Measurements from ENCODE around the gene CCM2.

Gene CCM2

DNA sequence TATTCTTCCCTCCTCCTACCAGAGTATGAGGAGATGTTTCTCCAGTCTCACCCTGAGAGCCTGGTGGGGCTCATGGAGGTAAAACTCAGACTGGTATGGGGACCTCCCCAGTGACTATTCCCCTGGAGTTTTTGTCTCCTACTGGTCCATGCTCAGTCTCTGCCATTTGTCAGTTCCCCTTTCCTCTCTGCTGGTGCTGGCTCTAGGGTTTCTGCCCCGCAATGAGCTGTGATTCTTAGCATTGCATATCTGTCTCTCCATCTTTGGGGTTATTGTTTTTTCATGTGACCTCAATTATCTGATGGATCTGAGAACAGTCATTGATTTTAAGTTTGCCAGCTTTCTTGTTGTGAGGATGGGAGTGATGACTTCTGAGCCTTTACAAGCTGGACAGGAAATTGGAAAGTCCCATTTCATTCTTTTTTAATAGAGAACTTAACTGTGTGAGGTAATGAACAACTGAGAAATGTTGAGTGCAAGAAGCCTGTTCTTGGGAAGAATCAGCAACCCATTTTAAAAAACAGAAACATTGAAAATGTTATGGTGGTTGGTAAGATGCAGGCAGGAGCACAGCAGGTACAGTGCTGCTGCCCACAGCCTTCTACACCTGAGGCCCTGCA, 61.9 kb downstream of the CCM2 start:
- Mint-ChIP-seq H3K27ac (peak overlapping the region; percentile 76), H3K9me3 (no peaks in the 10 kb centered on the region), H3K4me1 (ENCODE audit: low read depth) (peaks cover 38% of the 10 kb centered on the region), H3K36me3 (ENCODE audit: low read depth) (peaks cover 46% of the 10 kb centered on the region), H3K4me3 (no peak overlapping the region), H3K27me3 (ENCODE audit: low read depth) (no peaks in the 10 kb centered on the region)

DNA sequence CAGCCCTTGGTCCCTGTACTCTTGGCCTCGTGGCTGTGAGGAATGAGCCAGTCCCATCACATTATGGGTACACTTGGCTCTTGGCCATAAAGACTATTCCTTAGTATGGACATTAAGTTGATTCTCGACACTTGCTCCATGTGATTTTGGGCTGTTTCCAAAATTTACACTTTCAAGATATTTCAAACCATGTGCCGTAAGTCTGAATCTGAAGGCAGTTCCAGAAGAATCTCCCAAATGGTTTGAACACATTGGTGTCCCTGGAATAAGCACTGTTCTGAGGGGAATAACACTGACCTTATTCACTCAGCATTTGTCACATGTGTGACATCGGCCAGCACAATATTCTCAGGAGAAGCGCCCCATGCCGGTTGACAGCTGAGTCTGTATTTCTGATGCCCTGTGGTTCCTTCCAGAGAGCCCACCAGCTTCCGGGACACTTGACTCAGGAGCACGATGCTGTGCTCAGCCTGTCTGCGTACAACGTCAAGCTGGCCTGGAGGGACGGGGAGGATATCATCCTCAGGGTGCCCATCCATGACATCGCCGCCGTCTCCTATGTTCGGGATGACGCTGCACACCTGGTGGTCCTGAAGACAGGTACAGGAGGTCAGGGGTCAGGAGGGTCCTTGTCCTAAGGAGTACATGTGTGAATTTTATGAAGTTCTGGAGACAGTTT, 64.2 kb downstream of the CCM2 start:
- Mint-ChIP-seq H3K4me1 (ENCODE audit: low read depth) (peaks cover 30% of the 10 kb centered on the region), H3K27ac (no peak overlapping the region), H3K27me3 (ENCODE audit: low read depth) (no peaks in the 10 kb centered on the region), H3K9me3 (no peaks in the 10 kb centered on the region), H3K36me3 (ENCODE audit: low read depth) (peaks cover 40% of the 10 kb centered on the region), H3K4me3 (no peak overlapping the region)

DNA sequence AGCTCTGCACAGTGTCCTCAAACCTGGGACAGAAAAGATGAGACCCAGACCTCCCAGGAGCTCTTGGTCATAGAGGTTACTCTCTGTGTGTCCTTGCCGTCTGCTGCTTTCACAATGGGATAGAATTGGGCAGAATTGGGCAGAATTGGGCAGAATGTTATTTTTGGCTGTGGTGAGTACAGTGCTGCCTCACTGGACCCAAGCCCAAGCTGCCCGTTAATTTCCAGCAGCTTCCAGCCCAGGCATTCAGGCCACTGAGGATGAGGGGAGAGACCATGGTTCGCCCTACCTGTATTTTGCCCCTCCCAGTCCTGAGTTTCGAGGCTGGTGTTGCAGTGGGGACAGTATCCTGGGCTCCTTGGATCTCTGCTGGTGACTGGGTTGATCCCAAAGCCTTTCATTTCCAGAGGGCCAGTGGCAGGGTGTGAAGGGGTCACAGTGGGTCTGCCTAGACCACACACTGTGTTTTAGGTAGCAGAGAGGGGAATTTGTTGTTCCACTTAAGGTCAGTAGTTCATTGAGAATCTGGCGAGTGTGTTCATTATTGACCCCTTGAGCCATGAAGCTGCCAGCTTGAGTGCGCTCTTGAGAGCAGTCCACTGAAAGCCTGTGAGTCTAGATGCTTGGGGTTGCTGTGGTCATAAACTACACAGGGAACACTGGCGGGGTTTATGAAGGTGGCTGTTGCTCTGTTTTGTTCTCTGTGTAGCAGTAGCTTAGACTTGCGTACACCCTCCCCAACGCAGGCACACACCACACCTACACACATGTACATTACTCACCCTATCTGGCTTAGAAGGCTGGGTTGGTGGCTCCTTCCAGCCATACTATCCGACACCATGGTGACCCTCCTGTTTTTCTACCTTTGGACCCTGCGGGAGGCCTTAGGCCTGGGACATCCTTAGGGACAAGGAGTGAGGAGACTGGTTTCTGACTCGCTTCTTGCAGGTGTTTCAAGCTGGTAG, 65.3 kb downstream of the CCM2 start:
- Mint-ChIP-seq H3K36me3 (ENCODE audit: low read depth) (peaks cover 42% of the 10 kb centered on the region), H3K27ac (no peak overlapping the region), H3K9me3 (no peaks in the 10 kb centered on the region), H3K4me1 (ENCODE audit: low read depth) (peaks cover 28% of the 10 kb centered on the region), H3K27me3 (ENCODE audit: low read depth) (no peaks in the 10 kb centered on the region), H3K4me3 (no peak overlapping the region)

DNA sequence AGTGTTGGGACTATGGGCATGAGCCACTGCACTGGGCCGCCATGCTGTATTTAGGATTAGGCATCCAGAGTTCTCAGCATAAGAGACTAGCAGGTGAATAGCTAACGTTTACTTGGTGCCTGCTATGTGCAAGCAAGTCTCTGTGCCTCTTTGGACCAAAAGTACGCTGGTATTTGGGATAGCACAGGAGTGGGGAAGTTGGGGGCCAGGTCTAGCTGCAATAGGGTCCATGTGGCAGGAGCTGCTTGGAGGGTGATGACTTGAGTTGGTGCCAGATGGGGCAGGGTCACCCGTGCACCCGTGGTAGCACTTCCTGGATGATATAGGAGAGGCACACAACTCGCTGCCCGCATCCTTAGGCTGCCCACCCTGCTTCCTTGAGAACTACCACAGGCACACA, 66.4 kb downstream of the CCM2 start:
- Mint-ChIP-seq H3K9me3 (no peaks in the 10 kb centered on the region), H3K36me3 (ENCODE audit: low read depth) (peaks cover 36% of the 10 kb centered on the region), H3K4me1 (ENCODE audit: low read depth) (peaks cover 19% of the 10 kb centered on the region), H3K27me3 (ENCODE audit: low read depth) (no peaks in the 10 kb centered on the region), H3K4me3 (no peak overlapping the region), H3K27ac (no peak overlapping the region)

DNA sequence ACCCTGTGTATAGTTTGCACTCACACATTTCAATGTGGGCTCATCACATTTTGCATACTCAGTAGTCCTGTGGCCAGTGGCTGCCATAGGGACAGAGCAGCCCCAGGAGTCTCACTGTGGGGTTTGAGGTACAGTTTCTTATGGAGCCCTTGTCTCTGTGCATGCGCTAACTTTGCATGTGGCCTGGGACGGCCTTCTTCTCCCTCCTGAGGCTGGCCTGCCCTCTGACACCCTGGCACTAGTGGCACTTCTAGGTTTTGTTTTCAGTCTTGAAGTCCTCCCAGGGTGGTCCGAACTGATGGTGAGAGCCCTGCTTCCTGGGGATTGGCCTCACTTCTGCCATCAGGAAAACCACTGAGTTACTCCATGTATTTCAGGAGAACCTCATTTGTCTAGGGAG, 67.6 kb downstream of the CCM2 start:
- Mint-ChIP-seq H3K4me1 (ENCODE audit: low read depth) (peaks cover 16% of the 10 kb centered on the region), H3K27me3 (ENCODE audit: low read depth) (no peaks in the 10 kb centered on the region), H3K9me3 (no peaks in the 10 kb centered on the region), H3K27ac (no peak overlapping the region), H3K4me3 (no peak overlapping the region), H3K36me3 (ENCODE audit: low read depth) (peaks cover 40% of the 10 kb centered on the region)

DNA sequence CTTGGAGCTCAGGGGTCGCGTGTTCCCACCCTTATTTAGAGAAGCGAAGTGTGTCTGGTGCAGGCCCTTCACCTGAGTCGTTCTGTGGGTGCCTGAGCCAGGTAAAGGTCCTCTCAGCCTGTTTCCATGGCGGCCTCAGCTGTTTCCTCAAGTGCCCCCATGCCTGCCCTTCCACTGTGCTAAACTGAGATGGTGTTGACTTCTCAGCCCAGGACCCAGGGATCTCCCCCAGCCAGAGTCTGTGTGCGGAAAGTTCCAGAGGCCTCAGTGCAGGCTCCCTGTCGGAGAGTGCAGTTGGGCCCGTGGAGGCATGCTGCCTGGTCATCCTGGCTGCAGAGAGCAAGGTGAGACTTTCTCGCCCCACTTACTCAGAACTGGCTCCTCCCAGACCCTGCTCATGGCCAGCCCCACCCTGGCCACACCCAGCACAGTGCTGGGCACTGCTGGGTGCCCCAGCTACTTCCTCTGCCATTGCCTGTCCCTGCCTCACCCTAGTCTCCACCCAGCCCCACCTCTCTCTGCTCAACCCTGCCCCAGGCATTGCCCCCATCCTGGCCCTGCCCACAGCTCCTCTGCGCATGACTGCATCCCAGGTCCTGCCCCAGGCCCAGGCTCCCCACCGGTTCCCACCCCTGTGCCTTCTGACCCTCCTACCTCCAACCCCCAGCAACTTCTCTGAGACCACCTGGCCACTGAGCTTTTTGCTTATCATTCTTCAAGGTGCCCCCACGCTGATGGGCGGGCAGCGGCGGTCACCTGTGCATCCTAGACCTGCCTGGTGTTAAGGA, 68.4 kb downstream of the CCM2 start:
- Mint-ChIP-seq H3K9me3 (no peaks in the 10 kb centered on the region), H3K36me3 (ENCODE audit: low read depth) (peaks cover 46% of the 10 kb centered on the region), H3K27me3 (ENCODE audit: low read depth) (no peaks in the 10 kb centered on the region), H3K4me1 (ENCODE audit: low read depth) (peaks cover 16% of the 10 kb centered on the region), H3K27ac (peak overlapping the region; percentile 45), H3K4me3 (no peak overlapping the region)

DNA sequence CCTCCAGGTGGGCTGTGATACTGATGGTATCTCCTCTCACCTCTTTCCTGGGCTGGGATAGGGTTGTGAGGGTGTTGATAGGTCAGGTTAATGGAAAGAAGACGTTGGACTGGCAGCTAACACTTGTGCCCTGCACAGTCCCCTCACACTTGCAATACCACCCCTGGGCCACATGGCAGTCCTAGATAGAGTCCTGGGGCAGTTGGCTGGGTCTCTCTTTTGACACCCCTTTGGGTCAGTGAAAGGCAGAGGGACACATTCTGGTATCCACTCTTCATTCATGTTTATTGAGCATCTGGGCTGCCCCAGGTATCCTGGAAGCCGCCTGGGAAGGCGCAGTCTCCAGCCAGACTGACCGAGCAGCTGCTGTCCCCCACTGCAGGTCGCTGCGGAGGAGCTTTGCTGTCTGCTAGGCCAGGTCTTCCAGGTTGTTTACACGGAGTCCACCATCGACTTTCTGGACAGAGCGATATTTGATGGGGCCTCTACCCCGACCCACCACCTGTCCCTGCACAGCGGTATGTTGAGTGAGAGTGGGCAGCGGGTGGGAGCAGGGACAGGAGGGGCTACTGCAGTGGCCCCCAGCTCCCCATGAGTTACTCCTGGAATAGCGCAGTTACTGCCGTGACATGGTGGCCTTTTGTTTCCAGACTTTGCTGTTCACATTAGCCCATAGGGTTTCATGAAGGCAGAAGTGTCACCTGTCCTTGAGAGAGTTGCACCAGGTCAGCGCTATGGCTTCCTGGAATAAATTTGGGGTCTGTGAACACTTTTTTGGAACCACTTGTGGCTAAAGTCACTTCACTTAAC, 69.6 kb downstream of the CCM2 start:
- Mint-ChIP-seq H3K27me3 (ENCODE audit: low read depth) (no peaks in the 10 kb centered on the region), H3K9me3 (no peaks in the 10 kb centered on the region), H3K27ac (no peak overlapping the region), H3K4me1 (ENCODE audit: low read depth) (peaks cover 16% of the 10 kb centered on the region), H3K4me3 (no peak overlapping the region), H3K36me3 (ENCODE audit: low read depth) (peaks cover 46% of the 10 kb centered on the region)

DNA sequence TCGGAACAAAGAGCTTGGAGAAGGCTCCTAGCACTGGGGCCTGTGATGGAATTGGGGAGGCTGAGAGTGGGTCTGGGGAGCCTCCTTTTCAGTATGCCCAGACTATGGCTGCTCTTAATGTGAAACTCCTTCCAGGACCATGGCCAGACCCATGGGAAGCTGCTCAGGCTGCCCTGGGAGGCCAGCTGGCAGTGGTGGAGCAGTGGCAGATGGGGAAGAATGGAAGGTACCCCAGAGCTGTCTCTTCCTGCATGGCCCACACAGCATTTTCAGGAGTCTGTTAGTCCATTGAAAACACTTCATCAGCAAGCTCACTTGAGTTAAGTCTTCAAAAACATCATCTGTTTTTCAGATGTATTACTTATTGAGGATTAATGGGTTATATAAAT, 70.2 kb downstream of the CCM2 start:
- H3K27me3 Mint-ChIP-seq (ENCODE audit: low read depth) = no peaks in the 10 kb centered on the region
- H3K4me1 Mint-ChIP-seq (ENCODE audit: low read depth) = peaks cover 16% of the 10 kb centered on the region
- peaks cover 46% of the 10 kb centered on the region for H3K36me3 Mint-ChIP-seq (ENCODE audit: low read depth)

DNA sequence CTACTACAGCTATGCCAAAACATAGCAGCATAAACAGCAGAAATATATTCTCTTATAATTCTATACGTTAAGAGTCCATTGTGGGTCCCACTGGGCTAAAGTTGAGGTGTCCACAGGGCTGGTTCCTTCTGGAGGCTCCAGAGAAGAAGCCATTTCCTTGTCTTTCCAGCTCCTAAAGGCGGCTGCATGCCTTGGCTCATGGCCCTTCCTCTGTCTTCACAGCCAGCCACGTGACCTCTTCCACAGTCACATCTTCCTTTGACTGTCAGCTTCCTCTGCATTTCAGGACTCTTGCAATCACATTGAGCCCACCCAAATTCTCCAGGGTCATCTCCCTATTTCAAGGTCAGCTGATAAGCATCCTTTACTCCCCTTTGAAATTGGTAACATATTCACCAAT, 71.5 kb downstream of the CCM2 start:
- Mint-ChIP-seq H3K4me1 (ENCODE audit: low read depth) (peaks cover 10% of the 10 kb centered on the region), H3K36me3 (ENCODE audit: low read depth) (peaks cover 44% of the 10 kb centered on the region)

More for the DNA sequence above, 70.2 kb downstream of the CCM2 start:
- Mint-ChIP-seq H3K9me3 (no peaks in the 10 kb centered on the region), H3K4me3 (no peak overlapping the region), H3K27ac (no peak overlapping the region)

DNA sequence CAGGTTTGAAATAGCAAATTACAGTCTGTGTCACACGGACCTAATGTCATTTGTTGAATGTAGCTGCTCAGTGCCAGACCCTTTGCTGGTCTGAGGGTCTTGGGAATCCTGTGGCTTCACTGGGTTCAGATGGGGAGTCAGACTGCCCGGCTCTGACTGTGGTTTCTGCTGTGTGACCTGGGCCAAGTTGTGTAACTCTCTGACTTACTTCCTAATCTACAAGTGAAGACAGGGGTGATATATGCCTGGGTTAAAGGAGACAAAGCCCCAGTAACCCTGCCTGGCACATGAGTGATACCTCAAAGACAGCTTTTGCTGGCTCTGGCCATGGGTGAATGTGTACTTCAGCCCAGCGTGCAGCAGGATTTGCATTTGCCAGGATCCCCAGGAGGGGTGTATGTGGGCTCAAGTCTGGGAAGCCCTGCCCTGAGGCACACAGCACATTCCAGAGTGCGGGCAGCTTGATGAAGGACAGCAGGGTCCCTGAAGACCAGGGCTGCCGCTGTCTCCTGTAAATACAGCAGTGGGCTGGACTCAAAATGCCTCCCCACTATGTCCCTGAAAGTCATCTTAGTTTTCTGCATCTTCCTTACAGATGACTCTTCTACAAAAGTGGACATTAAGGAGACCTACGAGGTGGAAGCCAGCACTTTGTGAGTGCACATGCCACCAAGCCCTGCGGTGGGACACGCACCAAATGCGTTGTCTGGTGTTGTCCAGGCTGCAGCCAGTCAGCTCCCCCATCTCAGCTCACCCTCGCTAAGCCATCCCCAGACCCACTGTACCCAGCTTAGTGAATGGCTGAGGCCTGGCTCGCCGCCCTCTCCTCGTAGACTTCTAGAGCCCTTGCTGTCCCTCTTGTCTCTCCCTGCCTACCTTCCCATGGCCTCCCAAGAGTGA, 72.4 kb downstream of the CCM2 start:
- Mint-ChIP-seq H3K27ac (no peak overlapping the region), H3K36me3 (ENCODE audit: low read depth) (peaks cover 47% of the 10 kb centered on the region), H3K4me1 (ENCODE audit: low read depth) (peaks cover 11% of the 10 kb centered on the region), H3K9me3 (no peaks in the 10 kb centered on the region), H3K27me3 (ENCODE audit: low read depth) (no peaks in the 10 kb centered on the region), H3K4me3 (no peak overlapping the region)

More for the DNA sequence above, 71.5 kb downstream of the CCM2 start:
- Mint-ChIP-seq H3K4me3 (no peak overlapping the region), H3K27me3 (ENCODE audit: low read depth) (no peaks in the 10 kb centered on the region), H3K27ac (no peak overlapping the region), H3K9me3 (no peaks in the 10 kb centered on the region)

DNA sequence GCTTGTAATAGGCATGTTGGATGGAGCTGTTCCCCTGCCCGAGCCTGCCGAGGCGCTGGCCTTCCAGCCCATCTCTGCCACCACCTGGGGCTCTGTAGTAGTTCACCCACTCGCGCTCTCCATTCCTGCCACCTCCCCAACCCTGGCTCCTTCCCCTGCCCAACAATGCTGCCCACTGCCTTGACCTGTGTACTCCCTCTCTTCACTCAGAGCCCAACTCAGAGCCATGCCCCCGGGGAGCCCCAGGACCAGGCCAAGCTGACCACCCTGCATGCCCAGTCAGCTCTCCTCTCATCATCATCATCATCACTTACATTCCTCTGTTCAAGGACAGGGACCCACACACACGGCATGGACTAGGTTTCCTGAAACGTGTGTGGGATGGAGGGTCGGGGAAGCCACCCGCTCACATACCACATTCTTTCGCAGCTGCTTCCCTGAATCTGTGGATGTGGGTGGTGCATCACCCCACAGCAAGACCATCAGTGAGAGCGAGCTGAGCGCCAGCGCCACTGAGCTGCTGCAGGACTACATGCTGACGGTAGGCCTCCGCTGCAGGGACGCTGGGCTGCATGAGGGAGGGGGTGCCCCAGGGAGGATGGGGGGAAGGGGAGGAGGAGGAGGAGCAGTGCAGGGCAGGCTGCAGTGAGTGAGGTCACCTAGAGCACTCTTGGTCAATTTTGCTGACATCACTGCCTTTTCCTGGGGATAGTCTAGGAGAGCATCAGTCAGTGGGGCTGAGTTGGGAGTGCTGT, 73.2 kb downstream of the CCM2 start:
- no peaks in the 10 kb centered on the region for H3K9me3 Mint-ChIP-seq
- H3K27ac Mint-ChIP-seq = no peak overlapping the region
- peaks cover 11% of the 10 kb centered on the region for H3K4me1 Mint-ChIP-seq (ENCODE audit: low read depth)
- H3K36me3 Mint-ChIP-seq (ENCODE audit: low read depth) = peaks cover 48% of the 10 kb centered on the region
- no peak overlapping the region for H3K4me3 Mint-ChIP-seq
- no peaks in the 10 kb centered on the region for H3K27me3 Mint-ChIP-seq (ENCODE audit: low read depth)

DNA sequence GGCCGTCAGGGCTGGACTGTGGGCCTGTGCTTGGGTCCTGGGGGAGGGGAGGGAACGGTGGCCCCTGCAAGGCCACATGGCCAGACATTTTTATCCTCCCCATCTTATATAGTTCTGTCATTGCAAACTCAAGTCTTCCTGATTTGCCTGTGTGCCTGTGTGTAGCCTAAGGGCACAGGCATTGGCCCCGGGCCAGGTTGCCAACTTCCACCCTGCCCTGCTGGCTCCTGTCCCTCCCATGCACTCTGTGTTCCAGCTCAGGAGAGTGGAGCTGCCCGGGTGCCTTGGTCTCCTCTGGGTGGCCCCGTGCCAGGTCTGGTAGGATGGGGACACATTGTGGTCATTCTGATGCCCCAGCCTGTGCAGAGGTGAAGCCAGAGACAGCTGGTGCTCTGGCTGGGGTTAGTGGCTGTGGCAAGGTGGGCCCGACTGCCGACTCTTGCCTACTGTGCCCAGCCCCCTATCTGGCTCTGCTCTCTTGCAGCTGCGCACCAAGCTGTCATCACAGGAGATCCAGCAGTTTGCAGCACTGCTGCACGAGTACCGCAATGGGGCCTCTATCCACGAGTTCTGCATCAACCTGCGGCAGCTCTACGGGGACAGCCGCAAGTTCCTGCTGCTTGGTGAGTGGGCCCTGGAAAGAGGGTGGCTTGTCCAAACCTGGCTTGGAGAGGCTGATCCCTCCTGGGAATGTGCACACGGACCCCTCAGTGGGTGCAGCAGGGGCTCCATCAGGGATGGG, 74.0 kb downstream of the CCM2 start:
- H3K4me1 Mint-ChIP-seq (ENCODE audit: low read depth) = peaks cover 8% of the 10 kb centered on the region
- H3K4me3 Mint-ChIP-seq = no peak overlapping the region
- H3K27me3 Mint-ChIP-seq (ENCODE audit: low read depth) = no peaks in the 10 kb centered on the region
- no peaks in the 10 kb centered on the region for H3K9me3 Mint-ChIP-seq
- peaks cover 45% of the 10 kb centered on the region for H3K36me3 Mint-ChIP-seq (ENCODE audit: low read depth)
- no peak overlapping the region for H3K27ac Mint-ChIP-seq
